Body of pancreas (tissue), 4 donors: Measurements from ENCODE around the gene KCNA10.

ENCODE experiments used
- CTCF ChIP-seq, 7 experiments: fragments of 450-650 bp in 4 of 7; fragments of 200-600 bp in 3 of 7; sonication (generic) in 3 of 7; IDR thresholded peaks; one replicate each; pipeline ENCODE4 v1.5.1; 2016 to 2019; ENCODE audit warnings: antibody characterized with exemption in 7 of 7
- POLR2A ChIP-seq, 3 donors: fragments of 450-650 bp; IDR thresholded peaks; one replicate each; pipeline ENCODE4 v1.6.1; 2016; ENCODE audit warnings: antibody characterized with exemption in 3 of 3, mild to moderate bottlenecking in 2 of 3

- TF ChIP-seq CTCF (IDR thresholded peaks at IDR 0.05) = no peak
- no peak for TF ChIP-seq POLR2A (IDR thresholded peaks at IDR 0.05)
These were observed 40.1 kb downstream of the KCNA10 start for GRCh38 chr1:110478886-110479285.
